NCI-H2196 (cell line): ENCODE results near the gene PSKH1.
"Not testable (repeated sequence)": the region's sequence is repeated elsewhere in the genome, so short reads cannot be mapped to it uniquely, and the experiment has no call there.

Experiments used
- DNase-seq: peaks from one replicate; lab custom pipeline; 2025; ENCODE audit not compliant: unreplicated experiment; lab: John Stamatoyannopoulos, UW

Gene PSKH1

GRCh38 chr16:67885976-67886375 lies 7.1 kb upstream of the PSKH1 start:
- DNase-seq = no peak

- DNase-seq = no peak
Observed at GRCh38 chr16:67886387-67886786, 6.7 kb upstream of the PSKH1 start.

GRCh38 chr16:67888331-67888730 lies 4.7 kb upstream of the PSKH1 start:
- no peak for DNase-seq

GRCh38 chr16:67892375-67892774 lies 679 bp upstream of the PSKH1 start:
- no peak for DNase-seq

GRCh38 chr16:67893743-67894399 lies 817 bp downstream of the PSKH1 start:
- no peak for DNase-seq

- DNase-seq = no peak
Observed at GRCh38 chr16:67897231-67897630, 4.2 kb downstream of the PSKH1 start.

GRCh38 chr16:67901734-67902133 lies 8.7 kb downstream of the PSKH1 start:
- no peak for DNase-seq

GRCh38 chr16:67902831-67903230 lies 9.8 kb downstream of the PSKH1 start:
- DNase-seq = no peak

GRCh38 chr16:67907397-67908180 lies 14.5 kb downstream of the PSKH1 start:
- no peak for DNase-seq

GRCh38 chr16:67909056-67909742 lies 16.1 kb downstream of the PSKH1 start:
- no peak for DNase-seq

GRCh38 chr16:67910158-67910557 lies 17.1 kb downstream of the PSKH1 start:
- DNase-seq = peak; percentile 41

GRCh38 chr16:67914758-67915495 lies 21.9 kb downstream of the PSKH1 start:
- DNase-seq = no peak

- not testable (repeated sequence) for DNase-seq
Observed at GRCh38 chr16:67915496-67915769, 22.4 kb downstream of the PSKH1 start.

GRCh38 chr16:67915831-67916723 lies 23.0 kb downstream of the PSKH1 start:
- peak; percentile 8 for DNase-seq

GRCh38 chr16:67917140-67917851 lies 24.2 kb downstream of the PSKH1 start:
- no peak for DNase-seq

- DNase-seq = peak; percentile 11
Observed at GRCh38 chr16:67917852-67918236, 24.8 kb downstream of the PSKH1 start.

- DNase-seq = no peak
Observed at GRCh38 chr16:67919622-67920221, 26.7 kb downstream of the PSKH1 start.

GRCh38 chr16:67922221-67922620 lies 29.2 kb downstream of the PSKH1 start:
- DNase-seq = no peak

GRCh38 chr16:67922740-67923139 lies 29.7 kb downstream of the PSKH1 start:
- DNase-seq = peak; percentile 66
